Measurements from ENCODE around the gene IFNK.
"Not testable (repeated sequence)": the region's sequence is repeated elsewhere in the genome, so short reads cannot be mapped to it uniquely, and the experiment has no call there.

The IFNK gene, protein sequence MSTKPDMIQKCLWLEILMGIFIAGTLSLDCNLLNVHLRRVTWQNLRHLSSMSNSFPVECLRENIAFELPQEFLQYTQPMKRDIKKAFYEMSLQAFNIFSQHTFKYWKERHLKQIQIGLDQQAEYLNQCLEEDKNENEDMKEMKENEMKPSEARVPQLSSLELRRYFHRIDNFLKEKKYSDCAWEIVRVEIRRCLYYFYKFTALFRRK

GRCh38 chr9:27524236-27524635, at the start of gene IFNK:
Gene IFNK, plus strand, starts transcription at chr9:27524290. Its CDS starts 47 bp downstream, at chr9:27524337.
- no peak for DNase-seq (ENCODE audit: low read depth)

DNA sequence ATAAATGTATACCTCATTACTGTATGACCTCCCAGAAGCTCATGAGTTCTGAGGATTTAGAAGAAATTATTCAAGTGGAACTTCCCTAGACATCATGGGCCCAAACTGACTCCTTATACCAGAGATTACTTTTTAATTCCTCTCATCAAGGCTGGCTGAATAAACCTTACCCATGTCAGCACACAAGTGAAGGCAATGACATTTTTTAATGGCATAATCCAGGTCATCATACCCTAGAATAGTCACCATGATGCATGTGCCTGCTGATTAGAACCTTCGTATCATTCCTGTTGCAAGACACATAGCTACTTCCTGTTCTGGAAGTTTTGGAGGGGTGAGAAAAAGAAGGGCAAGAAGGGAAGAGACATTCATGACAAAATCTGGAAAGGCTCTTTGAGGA, 49.8 kb upstream of the IFNK start:
- no peak for DNase-seq (ENCODE audit: low read depth)

DNA sequence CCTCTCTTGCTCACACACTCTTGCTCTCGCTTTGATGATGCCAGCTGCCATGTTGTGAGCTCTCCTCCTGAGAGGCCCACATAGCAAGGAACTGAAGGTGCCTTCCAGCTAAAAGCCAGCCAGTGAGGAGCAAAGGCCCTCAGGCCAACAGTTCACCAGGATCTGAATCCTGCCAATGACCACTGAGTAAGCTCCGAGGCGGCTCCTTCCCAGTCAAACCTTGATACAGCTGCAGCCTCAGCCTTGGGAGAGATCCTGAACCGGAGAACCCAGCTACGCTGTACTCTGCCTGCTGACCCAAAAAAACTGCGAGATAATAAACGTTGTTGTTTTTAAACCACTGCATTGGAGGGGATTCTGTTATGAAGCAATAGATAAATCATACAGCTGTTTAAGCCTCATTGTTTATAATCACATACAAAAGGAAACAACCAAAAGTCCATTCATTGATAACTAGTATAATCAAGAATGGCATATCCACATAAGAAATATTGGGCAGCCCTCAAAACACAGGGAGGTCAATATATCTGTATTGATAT, 49.0 kb upstream of the IFNK start:
- no peak for DNase-seq (ENCODE audit: low read depth)

DNA sequence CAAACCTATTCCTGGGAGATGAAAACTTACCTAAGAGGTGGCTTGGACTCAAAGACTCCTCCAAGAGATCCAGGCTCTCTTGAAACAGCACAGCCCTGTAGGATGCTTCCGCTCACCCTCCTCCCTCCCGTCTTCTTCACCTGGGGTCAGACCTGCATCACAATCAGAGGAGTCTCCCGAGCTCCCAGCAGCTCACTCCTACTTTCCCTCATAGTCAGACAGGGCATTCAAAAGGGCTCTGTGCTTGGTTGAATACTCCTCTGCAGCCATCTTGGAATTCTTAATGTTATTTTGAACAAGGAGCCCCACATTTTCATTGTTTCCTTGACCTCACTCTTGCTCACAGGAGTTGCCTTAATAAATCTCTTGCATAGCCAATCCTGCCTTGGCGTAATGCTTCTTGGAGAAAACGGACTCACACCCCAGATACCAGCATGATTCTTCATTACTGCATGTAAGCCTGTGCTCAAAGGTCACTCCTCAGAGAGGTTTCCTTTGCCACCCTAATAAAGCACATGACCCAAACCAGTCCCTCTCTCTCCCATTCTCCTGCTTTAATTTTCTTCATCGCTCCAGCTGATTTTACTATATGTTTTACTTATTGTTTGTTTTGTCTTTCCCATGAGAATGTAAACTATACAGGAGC, 47.1 kb upstream of the IFNK start:
- no peak for DNase-seq (ENCODE audit: low read depth)

DNA sequence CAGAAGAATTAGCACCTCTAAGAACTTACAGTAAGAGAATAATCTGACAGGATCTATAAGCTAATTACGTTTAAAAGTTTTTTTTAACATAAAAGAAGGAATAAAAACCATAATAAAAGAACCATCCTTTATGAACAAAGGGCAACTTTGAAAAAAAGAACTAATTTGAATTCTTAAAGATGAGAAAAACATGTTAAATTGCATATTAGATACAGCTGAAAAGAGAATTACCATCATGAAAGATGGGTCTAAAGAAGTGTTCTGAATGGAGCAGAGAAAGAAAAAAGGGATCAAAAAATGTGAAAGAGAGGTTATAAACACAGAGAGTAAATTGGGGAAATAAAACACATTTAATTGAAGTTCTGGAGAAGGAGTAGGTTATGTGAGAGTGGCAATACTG, 45.8 kb upstream of the IFNK start:
- DNase-seq (ENCODE audit: low read depth): no peak

- DNase-seq (ENCODE audit: low read depth): no peak
Observed at GRCh38 chr9:27482709-27483108, 41.4 kb upstream of the IFNK start.

GRCh38 chr9:27483576-27483975, 40.5 kb upstream of the IFNK start:
- DNase-seq (ENCODE audit: low read depth): no peak

DNA sequence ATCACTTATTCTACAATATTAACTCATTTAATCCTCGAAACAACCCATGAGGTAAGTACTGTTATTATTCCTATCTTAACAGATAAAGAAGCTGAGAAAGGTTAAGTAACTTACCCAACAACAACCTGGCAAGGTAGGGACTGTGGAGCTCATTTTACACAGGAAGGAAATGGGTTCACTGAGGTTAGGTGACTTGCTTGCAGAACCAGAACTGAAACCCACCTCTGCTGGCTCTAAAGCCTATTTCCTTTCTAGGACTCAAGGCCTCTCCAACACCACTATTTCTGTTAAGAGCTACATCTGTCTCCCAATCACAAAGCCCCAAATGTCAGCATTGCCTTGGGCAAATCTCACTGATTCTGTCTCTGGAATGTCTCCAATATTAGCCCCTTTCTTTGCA, 38.9 kb upstream of the IFNK start:
- no peak for DNase-seq (ENCODE audit: low read depth)

DNA sequence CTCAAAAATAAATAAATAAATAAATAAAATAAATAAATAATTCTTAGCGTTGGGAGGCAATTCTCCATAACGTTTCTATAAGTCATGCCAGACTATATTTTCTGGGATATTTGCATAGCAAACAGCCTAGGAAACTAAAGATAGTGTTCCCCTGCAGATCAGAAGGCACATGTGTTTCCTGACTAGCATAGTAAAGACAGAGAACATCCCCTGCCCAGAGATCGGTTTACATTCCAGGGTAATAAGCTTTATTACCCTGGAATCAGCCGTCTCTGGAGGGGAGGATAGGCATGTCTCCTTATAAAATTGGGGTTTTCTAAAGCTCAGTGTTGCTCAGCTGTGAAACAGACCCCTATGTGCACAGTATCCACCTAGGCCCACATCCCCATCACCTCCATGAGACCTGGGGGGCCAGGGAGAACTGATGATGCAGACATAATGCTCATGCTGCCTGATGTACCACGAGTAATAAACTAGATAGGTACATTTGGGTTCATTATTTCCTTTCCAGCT, 36.9 kb upstream of the IFNK start:
- DNase-seq (ENCODE audit: low read depth): no peak

- DNase-seq (ENCODE audit: low read depth): no peak
Observed at GRCh38 chr9:27487927-27488326, 36.2 kb upstream of the IFNK start.

DNA sequence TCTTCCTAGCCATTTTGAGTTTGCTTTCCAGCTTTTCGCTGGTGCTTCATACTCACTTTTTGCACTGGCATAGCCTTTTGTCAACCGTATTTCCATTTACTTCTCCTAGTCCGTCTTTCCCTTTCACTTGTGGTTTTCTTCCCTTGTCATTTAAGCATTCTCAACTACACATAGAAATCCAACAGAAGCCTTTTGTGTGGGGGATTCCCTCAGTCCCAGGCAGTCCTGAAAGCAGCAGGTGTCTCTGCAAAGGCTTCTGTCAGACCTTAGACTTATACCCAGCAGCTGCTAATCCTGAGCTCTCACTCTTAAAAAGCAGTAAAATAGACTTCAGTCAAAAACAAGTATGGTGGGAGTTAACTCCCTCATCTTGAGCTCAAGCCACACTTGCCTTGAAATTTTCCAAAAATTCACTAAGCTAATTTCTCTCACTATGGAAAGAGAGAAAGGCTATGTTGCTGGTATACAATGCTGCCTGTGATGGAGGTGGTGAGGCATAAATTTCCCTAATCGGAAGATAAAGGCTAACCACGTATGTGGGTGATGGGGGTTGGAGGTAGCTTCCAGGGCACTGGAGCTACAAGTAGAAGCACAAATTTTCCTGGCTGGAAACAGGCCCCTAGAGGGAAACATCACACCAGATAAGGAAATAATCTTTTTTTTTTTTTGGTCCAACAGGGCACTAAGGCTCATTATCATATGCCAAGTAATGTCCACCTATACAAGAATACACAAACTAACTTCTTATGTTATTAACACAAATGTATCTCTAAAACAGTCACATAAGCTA, 34.8 kb upstream of the IFNK start:
- DNase-seq (ENCODE audit: low read depth): no peak

DNA sequence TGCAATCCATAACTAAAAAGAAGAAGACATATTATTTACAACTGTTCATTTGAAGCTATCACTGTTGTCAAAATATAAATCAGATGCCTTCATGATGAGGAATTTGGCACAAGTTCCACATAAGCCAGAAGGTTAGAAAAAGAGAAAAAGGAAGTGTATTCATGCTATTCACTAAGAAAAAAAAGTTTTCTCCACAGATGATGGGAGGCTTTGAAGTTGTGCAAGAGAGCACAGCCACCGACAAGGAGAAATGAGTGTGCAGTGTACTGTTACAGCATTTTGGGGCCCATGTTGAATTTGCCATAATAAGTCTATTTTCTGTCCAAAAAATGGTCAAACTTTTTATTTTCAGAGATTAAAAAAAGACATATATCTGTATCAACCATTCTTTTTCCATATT, 32.9 kb upstream of the IFNK start:
- no peak for DNase-seq (ENCODE audit: low read depth)

GRCh38 chr9:27495480-27496134, 28.5 kb upstream of the IFNK start:
- DNase-seq (ENCODE audit: low read depth): no peak

DNA sequence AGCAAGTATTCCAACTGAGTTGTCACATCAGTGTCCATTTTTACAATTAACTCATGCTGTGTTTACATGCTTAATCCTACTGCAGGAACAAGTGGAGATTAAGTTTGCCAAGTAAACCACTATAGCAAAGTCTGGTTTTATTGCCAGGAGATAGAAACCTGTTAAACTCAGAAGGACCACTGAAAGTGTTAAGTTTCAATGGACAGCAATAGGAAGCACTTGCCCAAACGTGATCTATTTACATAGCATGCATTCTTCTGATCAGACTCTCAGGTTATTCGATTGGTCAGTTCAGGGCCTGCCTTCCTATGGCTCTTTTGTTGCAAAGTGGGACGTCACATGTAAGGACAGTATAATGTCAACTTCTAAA, 28.0 kb upstream of the IFNK start:
- no peak for DNase-seq (ENCODE audit: low read depth)

DNA sequence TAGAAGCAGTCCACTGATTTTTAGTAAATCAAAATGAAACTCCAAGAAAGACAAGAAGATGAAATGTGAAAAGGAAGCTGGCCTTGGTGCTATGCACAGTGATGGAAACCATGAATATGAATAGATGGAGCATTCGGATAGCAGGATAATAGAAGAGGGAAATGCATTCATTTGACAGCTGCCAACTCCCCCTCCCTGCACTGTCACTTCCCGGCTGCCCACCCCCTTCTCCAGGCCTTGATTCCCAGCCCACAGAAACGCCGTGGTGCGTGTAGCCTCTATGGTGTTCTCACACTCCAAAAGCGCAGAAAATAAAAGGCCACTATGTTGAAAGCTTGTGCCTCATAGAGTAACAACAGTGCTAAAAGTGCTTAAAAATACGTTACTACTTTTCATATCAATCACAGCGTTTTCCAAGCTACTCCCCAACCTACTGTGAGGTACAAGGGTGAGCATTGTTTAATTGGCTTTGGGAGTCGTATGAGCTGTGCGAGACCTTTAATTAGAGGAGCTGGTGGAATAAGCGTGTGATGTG, 26.1 kb upstream of the IFNK start:
- DNase-seq (ENCODE audit: low read depth): no peak

GRCh38 chr9:27499451-27499850, 24.6 kb upstream of the IFNK start:
- DNase-seq (ENCODE audit: low read depth): no peak

DNA sequence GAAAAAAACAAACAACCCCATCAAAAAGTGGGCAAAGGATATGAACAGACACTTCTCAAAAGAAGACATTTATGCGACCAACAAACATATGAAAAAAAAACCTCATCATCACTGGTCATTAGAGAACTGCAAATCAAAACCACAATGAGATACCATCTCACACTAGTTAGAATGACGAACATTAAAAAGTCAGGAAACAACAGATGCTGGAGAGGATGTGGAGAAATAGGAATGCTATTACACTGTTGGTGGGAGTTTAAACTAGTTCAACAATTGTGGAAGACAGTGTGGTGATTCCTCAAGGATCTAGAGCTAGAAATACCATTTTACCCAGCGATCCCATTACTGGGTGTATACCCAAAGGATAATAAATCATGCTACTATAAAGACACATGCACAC, 23.2 kb upstream of the IFNK start:
- DNase-seq (ENCODE audit: low read depth): not testable (repeated sequence)

DNA sequence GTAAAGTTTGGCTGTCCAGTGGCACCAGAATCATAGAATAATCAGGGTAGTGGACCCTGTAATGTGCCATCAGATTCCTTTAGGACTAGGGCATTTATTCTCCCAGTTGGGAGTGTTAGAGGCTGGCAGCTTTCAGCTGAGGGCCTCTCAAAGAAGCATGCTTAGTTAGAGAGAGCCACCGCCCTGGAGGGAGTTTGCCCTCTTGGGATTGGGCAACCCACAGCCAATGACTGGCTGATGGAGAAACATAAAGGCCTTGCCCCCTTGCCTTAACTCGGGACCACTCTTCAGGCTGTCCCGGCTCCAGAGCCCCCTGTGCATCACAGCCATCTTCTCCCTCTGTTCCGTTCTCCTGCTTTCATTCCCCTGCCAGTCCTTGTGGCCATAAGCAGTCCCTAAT, 20.5 kb upstream of the IFNK start:
- no peak for DNase-seq (ENCODE audit: low read depth)

- no peak for DNase-seq (ENCODE audit: low read depth)
Observed at GRCh38 chr9:27504259-27504658, 19.8 kb upstream of the IFNK start.

DNA sequence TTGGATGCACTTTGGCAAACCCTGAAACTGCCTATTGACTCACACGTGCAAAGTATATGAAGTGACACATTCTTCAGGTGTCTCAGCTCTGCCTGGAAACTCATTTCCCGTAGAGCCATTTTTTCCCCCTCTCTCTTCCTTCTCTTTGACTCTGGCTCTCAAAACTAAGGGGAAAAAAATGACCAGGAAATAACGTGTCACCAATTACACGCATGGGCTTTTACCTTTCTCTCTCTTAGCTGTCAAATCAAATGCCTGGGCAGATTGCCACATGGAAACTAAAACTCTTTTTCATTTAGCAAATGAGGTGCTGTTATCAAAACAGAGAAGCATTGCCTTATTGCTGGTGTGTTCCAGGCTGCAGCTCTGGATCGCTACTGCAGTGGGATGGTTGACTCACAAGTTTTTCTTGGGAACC, 18.3 kb upstream of the IFNK start:
- DNase-seq (ENCODE audit: low read depth): no peak

DNA sequence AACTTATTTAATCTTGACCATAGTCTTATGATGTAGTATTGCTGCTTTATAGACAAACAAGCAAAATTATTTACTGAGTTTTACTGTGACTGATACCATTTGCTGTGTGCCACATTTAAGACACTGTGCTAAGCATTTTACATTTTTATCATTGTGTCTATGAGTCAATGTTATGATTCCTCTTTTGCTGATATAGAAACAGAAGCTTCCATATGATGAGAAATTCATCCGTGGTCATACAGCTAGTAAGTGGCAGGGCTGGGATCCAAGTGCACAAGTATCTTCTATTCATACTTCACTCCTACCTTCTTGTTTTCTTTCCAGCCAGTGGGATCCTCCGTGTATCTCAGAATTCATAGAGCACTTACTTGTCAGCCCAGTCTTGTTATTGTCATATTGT, 17.1 kb upstream of the IFNK start:
- DNase-seq (ENCODE audit: low read depth): no peak

- DNase-seq (ENCODE audit: low read depth): no peak
Observed at GRCh38 chr9:27510780-27511179, 13.3 kb upstream of the IFNK start.

Measured in fibroblast of gingiva (primary cell).